HCT116 (cell line): ENCODE data around the gene POLA2. TPM values are rescaled to one million over a fixed set of nuclear protein-coding genes. Genes with fewer than 3 reads are reported as not detected.

Experiments used
- ATAC-seq: fragments of 200-7000 bp; cut with Tn5 transposase; 2 replicates; pipeline ENCODE4 v1.9.1; 2020; ENCODE audit warnings: mild to moderate bottlenecking, moderate library complexity
- BruUV-seq: library from RNA; stranded (reverse); fragments of 400-500 nt; replicated peaks from 2 replicates; lab custom pipeline; 2021; lab: Mats Ljungman, UMichigan
- CTCF ChIA-PET: fragments of 300-600 bp; sonication (Branson Sonifier 250); formaldehyde crosslinking; loops from one replicate; lab custom pipeline; 2021; ENCODE audit warnings: antibody characterized with exemption; lab: Charles Lee
- POLR2A ChIA-PET: fragments of 300-600, 350-600 bp; sonication (Branson Sonifier 250); formaldehyde crosslinking; loops from one replicate; lab custom pipeline; 2021; ENCODE audit warnings: antibody characterized with exemption; lab: Charles Lee
- RAD21 ChIA-PET, 2 experiments: fragments of 300-600 bp; sonication (Branson Sonifier 250); formaldehyde crosslinking; loops; one replicate each; lab custom pipeline; 2023; ENCODE audit warnings: low total read pairs in 2 of 2; ENCODE audit not compliant: uncharacterized antibody in 2 of 2, unreplicated experiment in 2 of 2, low non-redundant PET in 1 of 2; lab: Charles Lee
- DNase-seq: peaks from one replicate; pipeline ENCODE4 v3.0.0-alpha.2; 2010; ENCODE audit warnings: low read depth, low spot score
- H2AFZ ChIP-seq: fragments of 200-600 bp; shearing (Covaris generic), sonication (generic); 2 replicates; pipeline ENCODE4 v1.6.1; 2017; ENCODE audit warnings: low read depth, mixed run types, mixed read lengths, antibody characterized with exemption, low read length; ENCODE audit not compliant: poor library complexity, severe bottlenecking
- H3K27ac ChIP-seq: 2 replicates; pipeline ENCODE4 v1.5.1; 2012; ENCODE audit warnings: low read depth, low read length
- H3K27me3 ChIP-seq: fragments of 200-600 bp; sonication (generic); 2 replicates; pipeline ENCODE4 v1.6.1; 2016; ENCODE audit warnings: mixed run types, low read length, mixed read lengths; ENCODE audit not compliant: insufficient read depth
- H3K36me3 ChIP-seq, 2 experiments: fragments of 200-500 bp in 1 of 2; fragments of 200-600 bp in 1 of 2; sonication (Bioruptor generic) in 1 of 2; sonication (generic) in 1 of 2; 2 replicates each; pipeline versions ENCODE4 v1.5.1 to v1.6.1; 2014 to 2016; ENCODE audit warnings: low read length in 2 of 2, inconsistent platforms in 1 of 2, mixed read lengths in 1 of 2, mixed run types in 1 of 2; ENCODE audit not compliant: insufficient read depth in 2 of 2, control insufficient read depth in 1 of 2
- H3K4me1 ChIP-seq, 2 experiments: fragments of 200-600 bp in 1 of 2; sonication (generic) in 1 of 2; 2 replicates each; pipeline versions ENCODE4 v1.5.1 to v1.6.1; 2012 to 2017; ENCODE audit warnings: low read length in 2 of 2, inconsistent platforms in 1 of 2, mild to moderate bottlenecking in 1 of 2, mixed read lengths in 1 of 2, mixed run types in 1 of 2, moderate library complexity in 1 of 2; ENCODE audit not compliant: insufficient read depth in 2 of 2, control insufficient read depth in 1 of 2
- H3K4me2 ChIP-seq: fragments of 200-600 bp; sonication (generic); 2 replicates; pipeline ENCODE4 v1.6.1; 2017; ENCODE audit warnings: mixed run types, low read length, mixed read lengths
- H3K4me3 ChIP-seq, 2 experiments: fragments of 200-600 bp in 1 of 2; sonication (generic) in 1 of 2; replicated peaks in 1 of 2; 2 replicates each; pipeline ENCODE4 v1.5.1; 2011 to 2016; ENCODE audit warnings: low read length in 2 of 2, control low read depth in 1 of 2, low read depth in 1 of 2, mild to moderate bottlenecking in 1 of 2, mixed read lengths in 1 of 2, mixed run types in 1 of 2
- H3K79me2 ChIP-seq: fragments of 200-600 bp; sonication (generic); 2 replicates; pipeline ENCODE4 v1.6.1; 2017; ENCODE audit warnings: mild to moderate bottlenecking, mixed run types, low read length, moderate library complexity, mixed read lengths; ENCODE audit not compliant: insufficient read depth
- H3K9ac ChIP-seq: fragments of 200-600 bp; sonication (generic); 2 replicates; pipeline ENCODE4 v1.6.1; 2016; ENCODE audit warnings: low read length, mixed read lengths
- H3K9me2 ChIP-seq: fragments of 200-600 bp; sonication (generic), shearing (Covaris generic); 2 replicates; pipeline ENCODE4 v1.6.1; 2017; ENCODE audit warnings: mixed run types, mild to moderate bottlenecking, moderate library complexity; ENCODE audit not compliant: insufficient read depth
- H3K9me3 ChIP-seq, 2 experiments: fragments of 200-500 bp in 1 of 2; fragments of 200-600 bp in 1 of 2; sonication (Bioruptor generic) in 1 of 2; sonication (generic) in 1 of 2; 2 replicates each; pipeline ENCODE4 v1.6.1; 2014 to 2017; ENCODE audit warnings: low read length in 2 of 2, mixed read lengths in 2 of 2, inconsistent platforms in 1 of 2, low read depth in 1 of 2, mild to moderate bottlenecking in 1 of 2, mixed run types in 1 of 2, moderate library complexity in 1 of 2; ENCODE audit not compliant: control insufficient read depth in 1 of 2, insufficient read depth in 1 of 2
- H4K20me1 ChIP-seq: fragments of 200-600 bp; sonication (generic), shearing (Covaris generic); 2 replicates; pipeline ENCODE4 v1.6.1; 2017; ENCODE audit warnings: mixed run types, mild to moderate bottlenecking, moderate library complexity; ENCODE audit not compliant: insufficient read depth
- ATF3 ChIP-seq: IDR thresholded peaks from 2 replicates; pipeline ENCODE4 v1.6.1; 2012
- CBX3 ChIP-seq: IDR thresholded peaks from 2 replicates; pipeline ENCODE4 v1.6.1; 2012; ENCODE audit warnings: low read depth
- EGR1 ChIP-seq: IDR thresholded peaks from 2 replicates; pipeline ENCODE4 v1.6.1; 2012; ENCODE audit warnings: low read depth
- JUND ChIP-seq: IDR thresholded peaks from 2 replicates; pipeline ENCODE4 v1.6.1; 2012
- MAX ChIP-seq: IDR thresholded peaks from 2 replicates; pipeline ENCODE4 v1.6.1; 2012
- POLR2AphosphoS5 ChIP-seq: IDR thresholded peaks from 2 replicates; pipeline ENCODE4 v1.6.1; 2011; ENCODE audit warnings: mild to moderate bottlenecking, low read depth, low read length, moderate library complexity
- SRF ChIP-seq: IDR thresholded peaks from 2 replicates; pipeline ENCODE4 v1.6.1; 2012; ENCODE audit warnings: low read depth
- YY1 ChIP-seq: IDR thresholded peaks from 2 replicates; pipeline ENCODE4 v1.6.1; 2011; ENCODE audit warnings: low read length, low read depth, moderate library complexity, mild to moderate bottlenecking; ENCODE audit not compliant: insufficient replicate concordance; ENCODE audit errors: extremely low read depth
- ZBTB33 ChIP-seq: IDR thresholded peaks from 2 replicates; pipeline ENCODE4 v1.6.1; 2011; ENCODE audit warnings: mild to moderate bottlenecking, low read length, moderate library complexity; ENCODE audit not compliant: insufficient replicate concordance; ENCODE audit errors: extremely low read depth
- intact Hi-C: fragments of 100-400 bp; cut with micrococcal nuclease; formaldehyde crosslinking; loops from 2 replicates; pipeline ENCODE4 v1.10.0; 2022
- total RNA-seq: library from RNA; stranded (reverse); gene quantifications from one replicate; pipeline ENCODE4 v1.2.1, GENCODE V29; 2021; ENCODE audit not compliant: unreplicated experiment

The POLA2 gene
- total RNA-seq, 1 experiment from 2014 or later = 20.0 TPM

- no peak for DNase-seq
- Histone ChIP-seq H3K27ac (no peak overlapping the region), H3K9ac (no peak overlapping the region), H3K27me3 (no peaks in the 10 kb centered on the region), H3K4me1 (peaks cover 0 to 5% of the 10 kb centered on the region in 2 experiments; a peak in 1 of 4 replicates), H3K79me2 (no peaks in the 10 kb centered on the region), H3K9me2 (no peaks in the 10 kb centered on the region), H4K20me1 (no peaks in the 10 kb centered on the region), H2AFZ (no peak overlapping the region), H3K36me3 (peaks cover 18 to 29% of the 10 kb centered on the region in 2 experiments; a peak in 3 of 4 replicates), H3K4me3 (no peak overlapping the region), H3K4me2 (no peak overlapping the region), H3K9me3 (no peaks in the 10 kb centered on the region)
- intact Hi-C loops = no loop called here
- POLR2A ChIA-PET = no interaction called here
- TF ChIP-seq JUND = no peak
- no peak for TF ChIP-seq POLR2AphosphoS5
- TF ChIP-seq SRF = no peak
- no peak for TF ChIP-seq EGR1
- no peak for ATAC-seq
- no TSS peak for BruUV-seq
- CTCF ChIA-PET = no interaction called here
- RAD21 ChIA-PET = no interaction called here
Measured at GRCh38 chr11:65298655-65299179, 37.0 kb downstream of the POLA2 start.

- RAD21 ChIA-PET = no interaction called here
- intact Hi-C loops = no loop called here
- no peak overlapping the region for H2AFZ ChIP-seq
- no peak for ATAC-seq
- no peak overlapping the region for H3K4me3 ChIP-seq
- no peak overlapping the region for H3K9ac ChIP-seq
- H3K79me2 ChIP-seq = no peaks in the 10 kb centered on the region
- H4K20me1 ChIP-seq = no peaks in the 10 kb centered on the region
- POLR2A ChIA-PET = no interaction called here
- TF ChIP-seq MAX = no peak
- TF ChIP-seq ATF3 = no peak
- TF ChIP-seq CBX3 = no peak
- no peak for TF ChIP-seq ZBTB33
- TF ChIP-seq JUND = no peak
- TF ChIP-seq YY1 = no peak
- CTCF ChIA-PET = no interaction called here
- DNase-seq = no peak
- no peaks in the 10 kb centered on the region for H3K9me3 ChIP-seq
- no TSS peak for BruUV-seq
- no peak overlapping the region for H3K27ac ChIP-seq
- H3K36me3 ChIP-seq = peaks cover 7 to 8% of the 10 kb centered on the region in 2 experiments; a peak in 3 of 4 replicates
- no peak overlapping the region for H3K4me2 ChIP-seq
- no peaks in the 10 kb centered on the region for H3K27me3 ChIP-seq
- no peaks in the 10 kb centered on the region for H3K9me2 ChIP-seq
- H3K4me1 ChIP-seq = peaks cover 0 to 5% of the 10 kb centered on the region in 2 experiments; a peak in 1 of 4 replicates
Measured at GRCh38 chr11:65300621-65301275, 39.0 kb downstream of the POLA2 start.
